Heart left ventricle (tissue), 16 donors: ENCODE measurements around the gene ZNF423. TPM values are rescaled to one million over a fixed set of nuclear protein-coding genes. Genes with fewer than 3 reads are reported as not detected.

Source experiments
- ATAC-seq, 4 donors: fragments of 200-7000 bp; cut with Tn5 transposase; one replicate each; pipeline ENCODE4 v1.9.1; 2020 to 2022; ENCODE audit warnings: moderate library complexity in 4 of 4, mild to moderate bottlenecking in 3 of 4, moderate number of reproducible peaks in 1 of 4
- DNase-seq, 5 donors: peaks; one replicate each; pipeline ENCODE4 v3.0.0-alpha.2; 2020
- H3K27ac ChIP-seq, 12 donors: fragments of 200-600 bp; sonication (generic) in 4 of 12; one replicate each; pipeline versions ENCODE4 v1.5.0 to v1.8.0; 2016 to 2022; ENCODE audit warnings: mild to moderate bottlenecking in 2 of 12
- H3K27me3 ChIP-seq, 9 donors: fragments of 200-600 bp; sonication (generic) in 2 of 9; one replicate each; pipeline versions ENCODE4 v1.5.1 to v1.8.0; 2016 to 2022; ENCODE audit warnings: mild to moderate bottlenecking in 3 of 9
- H3K36me3 ChIP-seq, 9 donors: fragments of 200-600 bp; sonication (generic) in 2 of 9; one replicate each; pipeline versions ENCODE4 v1.5.0 to v1.8.0; 2018 to 2022; ENCODE audit warnings: mild to moderate bottlenecking in 2 of 9
- H3K4me1 ChIP-seq, 12 donors: fragments of 200-600 bp; sonication (generic) in 4 of 12; one replicate each; pipeline versions ENCODE4 v1.5.0 to v1.8.0; 2016 to 2022; ENCODE audit warnings: mild to moderate bottlenecking in 3 of 12
- H3K4me3 ChIP-seq, 12 donors: fragments of 200-600 bp; sonication (generic) in 4 of 12; one replicate each; pipeline versions ENCODE4 v1.5.0 to v1.8.0; 2017 to 2022; ENCODE audit warnings: mild to moderate bottlenecking in 9 of 12, moderate library complexity in 4 of 12
- H3K9me3 ChIP-seq, 12 donors: fragments of 200-600 bp; sonication (generic) in 4 of 12; one replicate each; pipeline versions ENCODE4 v1.5.0 to v1.8.0; 2016 to 2022; ENCODE audit warnings: mild to moderate bottlenecking in 1 of 12
- CTCF ChIP-seq, 12 donors: fragments of 200-600 bp; sonication (generic) in 4 of 12; IDR thresholded peaks; one replicate each; pipeline versions ENCODE4 v1.5.0 to v1.8.0; 2018 to 2022; ENCODE audit warnings: antibody characterized with exemption in 12 of 12, mild to moderate bottlenecking in 5 of 12
- POLR2A ChIP-seq, 2 donors: fragments of 450-650 bp; IDR thresholded peaks; one replicate each; pipeline ENCODE4 v1.6.1; 2017; ENCODE audit warnings: antibody characterized with exemption in 2 of 2, mild to moderate bottlenecking in 2 of 2, moderate library complexity in 2 of 2
- WGBS, 4 donors: extraction: QIAGEN DNeasy Blood & Tissue Kit in 2 of 4; methylation state at CpG; one replicate each; pipeline versions ENCODE4 v1.1.5 to v1.1.7; 2013 to 2018; 5-methylcytosine and 5-hydroxymethylcytosine counted together
- intact Hi-C, 10 donors: fragments of 100-400 bp; cut with DNase I; formaldehyde crosslinking; loops; one replicate each; pipeline versions ENCODE4 v1.11.1 to v1.14.2; 2022
- polyA plus RNA-seq, 2 donors: library from polyadenylated mRNA; stranded (reverse); fragments of 200-250 nt; gene quantifications; one replicate each; pipeline ENCODE4 v1.2.3, GENCODE V29; 2013
- total RNA-seq, 9 donors: library from RNA; depleted of rRNA in 2 of 9; stranded (reverse); fragments of >200 nt in 2 of 9; fragmentation: NEBNext Ultra II Directional in 3 of 9; extraction: Animal tissue kit (Norgen Biotek cat#: 25700) in 3 of 9; gene quantifications; one replicate each; pipeline versions ENCODE4 v1.1.0 to v1.2.4, GENCODE V29; 2016 to 2023
- donor health status: ischemic (EF 13 %, LVEDD 7.1; RV severe dilation, severe dysfunction).
- donor health status: healthy with polysubstance abuse.
- donor health status: DM: no; HTN: yes; CAD: no.
- donor health status: DM: no; HTN: no; CAD: no.
- donor health status: ischemic (EF 25% LVEDD 6.9; RV normal size, moderate dysfunction).
- donor health status: ischemic (EF 25% LVEDD 5.7; RV mildly dilated, moderate dysfunction).
- donor health status: healthy.
- donor health status: DM: yes; HTN: yes; CAD: no.
- donor health status: ischemic (EF 35%, LVEDD 5.7; RV mildly dilated, moderate dysfunction).
- donor health status: nonischemic (EF 11% LVEDD 7.7; RV severe dilation, severe dysfunction).
- donor health status: DM: yes; HTN: yes; CAD: no.
- donor health status: PGD.
- donor health status: ischemic (EF 29% LVEDD 5.4; RV normal size, mild dysfunction).
- donor health status: nonischemic (EF 23%, LVEDD 6.1; RV moderate dilation, normal function).

ZNF423 gene
- total and polyA plus RNA-seq, 11 donors = 1.8 to 10.4 (median 5.7) TPM

DNA sequence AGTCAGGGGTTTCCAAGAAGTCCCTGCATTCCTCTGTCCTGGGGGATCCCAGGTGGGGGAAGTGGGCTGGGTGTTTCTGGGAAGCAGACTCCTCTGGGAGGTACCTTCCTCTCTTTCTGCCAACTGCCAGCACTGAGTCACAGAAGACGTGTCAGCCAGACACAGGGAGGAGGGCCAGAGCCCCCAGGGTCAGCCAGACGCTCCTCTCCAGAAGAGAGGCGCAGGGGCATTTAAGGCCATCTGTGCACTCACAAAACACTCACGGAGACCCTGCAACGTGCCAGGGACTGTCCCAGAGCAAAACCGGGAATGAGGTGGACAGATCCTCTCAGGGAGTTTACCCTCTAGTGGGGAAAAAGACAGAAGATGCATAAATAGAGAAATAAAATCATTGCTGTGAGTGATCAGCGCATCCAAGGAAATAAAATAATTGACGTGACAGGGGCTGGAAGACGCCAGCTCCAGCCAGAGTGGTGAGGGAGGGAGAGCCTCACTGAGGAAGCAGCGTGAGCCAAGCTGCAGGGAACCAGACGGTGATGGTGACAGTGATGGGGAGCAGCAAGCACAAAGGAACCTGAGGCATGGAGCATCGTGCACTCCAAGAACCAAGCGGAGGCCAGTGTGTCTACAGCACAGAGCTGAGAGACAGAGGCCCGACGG is 105.4 kb downstream of the ZNF423 start:
- H3K4me3 ChIP-seq = no peak overlapping the region
- intact Hi-C loops = loop anchor here in 6 of 10 donors (5.0 to 10.0 kb wide), 7 partner anchors 104 to 266 kb away; partner anchors contain the start of gene ZNF423 (in 3 of the 6)
- peaks cover 0 to 13% (median 0%) of the 10 kb centered on the region in 9 donors for H3K27me3 ChIP-seq
- 44 to 53% (median 49%) methylated on average over 15 of the region's 15 CpGs for WGBS, 4 donors
- TF ChIP-seq CTCF (IDR thresholded peaks at IDR 0.05) = no peak
- TF ChIP-seq POLR2A (IDR thresholded peaks at IDR 0.05) = no peak
- peaks cover 0 to 50% (median 20%) of the 10 kb centered on the region in 12 donors for H3K4me1 ChIP-seq
- ATAC-seq (peak in 1 of 4 donors; percentile 19), DNase-seq (peak in 1 of 5 donors; percentile 47)
- H3K27ac ChIP-seq = no peak overlapping the region
- H3K36me3 ChIP-seq = no peaks in the 10 kb centered on the region
- no peaks in the 10 kb centered on the region for H3K9me3 ChIP-seq

DNA sequence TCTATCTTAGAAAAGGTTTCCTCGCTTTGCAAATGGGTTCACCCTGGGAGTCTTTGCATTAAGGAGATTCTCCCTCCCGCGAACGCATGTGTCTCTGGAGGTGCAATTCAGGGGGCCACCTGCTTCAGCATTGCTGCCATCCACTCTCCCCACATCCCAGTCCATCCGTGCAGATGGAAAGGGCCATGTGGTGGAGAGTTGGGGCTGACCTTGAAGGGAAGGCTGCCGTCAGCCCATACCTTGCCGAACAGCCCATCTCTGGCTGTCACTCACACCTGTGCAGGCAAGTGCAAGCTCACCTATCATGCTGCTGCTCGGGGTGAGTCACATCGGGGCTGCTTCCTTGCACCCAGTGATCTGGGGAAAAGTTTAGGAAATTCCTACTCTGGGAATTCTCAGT is 106.1 kb downstream of the ZNF423 start:
- Histone ChIP-seq H3K4me1 (peaks cover 0 to 44% (median 16%) of the 10 kb centered on the region in 12 donors), H3K4me3 (no peak overlapping the region), H3K27me3 (peaks cover 0 to 13% (median 0%) of the 10 kb centered on the region in 9 donors), H3K36me3 (no peaks in the 10 kb centered on the region), H3K27ac (no peak overlapping the region), H3K9me3 (no peaks in the 10 kb centered on the region)
- ATAC-seq (no peak), DNase-seq (peak in 1 of 5 donors; percentile 17)
- WGBS, 4 donors = 69 to 74% (median 72%) methylated on average over 9 of the region's 9 CpGs
- intact Hi-C loops = loop anchor here in 7 of 10 donors (5.0 to 10.0 kb wide), 9 partner anchors 105 to 345 kb away; partner anchors contain the start of gene ZNF423 (in 3 of the 7)
- no peak for TF ChIP-seq POLR2A (IDR thresholded peaks at IDR 0.05)

DNA sequence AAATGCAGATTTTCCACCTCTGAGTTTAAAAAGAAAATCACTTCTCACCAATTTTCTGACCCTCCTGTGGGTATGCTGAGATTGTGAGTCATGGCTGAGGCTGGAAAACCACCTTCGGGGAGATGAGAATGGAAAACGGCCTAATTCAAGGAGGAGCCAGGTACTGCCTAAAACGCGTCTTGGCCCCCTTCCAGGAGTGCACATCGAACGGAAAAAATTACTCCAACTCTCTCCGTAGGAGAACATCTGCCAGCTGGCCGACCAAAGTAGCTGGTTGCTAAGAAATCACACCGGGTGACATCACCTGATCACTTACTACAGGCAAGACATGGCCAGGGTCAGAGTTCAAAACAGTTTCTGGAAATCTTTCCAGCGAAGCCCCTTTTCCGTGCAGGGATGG is 107.6 kb downstream of the ZNF423 start:
- no peak overlapping the region for H3K27ac ChIP-seq
- no peaks in the 10 kb centered on the region for H3K9me3 ChIP-seq
- intact Hi-C loops = loop anchor here in 2 of 10 donors (10.0 kb wide), 2 partner anchors 134 to 344 kb away; no protein-coding TSS in a partner anchor
- ATAC-seq = no peak
- no peaks in the 10 kb centered on the region for H3K36me3 ChIP-seq
- H3K4me3 ChIP-seq = no peak overlapping the region
- peak in 3 of 5 donors; percentile 25 to 39 (median 36) for DNase-seq
- H3K27me3 ChIP-seq = peaks cover 0 to 13% (median 0%) of the 10 kb centered on the region in 9 donors
- peaks cover 0 to 29% (median 10%) of the 10 kb centered on the region in 12 donors for H3K4me1 ChIP-seq
- TF ChIP-seq CTCF (IDR thresholded peaks at IDR 0.05) (no peak), POLR2A (IDR thresholded peaks at IDR 0.05) (no peak)
- 33 to 48% (median 43%) methylated on average over 8 to 11 of the region's 11 CpGs for WGBS, 4 donors

DNA sequence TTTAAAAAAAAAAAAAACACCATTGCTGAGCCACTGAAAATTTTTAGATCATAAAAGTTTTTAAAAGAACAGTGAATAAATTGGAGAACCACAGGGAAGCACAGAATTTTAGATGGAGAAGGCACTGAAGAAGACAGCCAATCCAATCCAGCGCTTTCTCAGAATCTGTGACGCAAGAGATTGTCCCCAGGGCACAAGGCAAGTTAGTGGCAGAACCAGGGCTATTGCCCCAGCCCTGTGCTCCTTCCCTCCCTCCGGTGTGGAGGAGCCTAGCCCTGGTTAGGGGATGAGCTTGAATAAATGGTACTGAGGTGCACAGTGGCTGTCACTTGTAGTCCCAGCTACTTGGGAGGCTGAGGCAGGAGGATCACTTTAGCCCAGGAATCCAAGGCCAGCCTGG is 108.3 kb downstream of the ZNF423 start:
- peaks cover 0 to 13% (median 0%) of the 10 kb centered on the region in 9 donors for H3K27me3 ChIP-seq
- H3K36me3 ChIP-seq = no peaks in the 10 kb centered on the region
- no peak for TF ChIP-seq CTCF (IDR thresholded peaks at IDR 0.05)
- no peak for TF ChIP-seq POLR2A (IDR thresholded peaks at IDR 0.05)
- no peaks in the 10 kb centered on the region for H3K9me3 ChIP-seq
- DNase-seq (no peak), ATAC-seq (no peak)
- no peak overlapping the region for H3K4me3 ChIP-seq
- 92 to 99% (median 95%) methylated on average over 3 of the region's 3 CpGs for WGBS, 4 donors
- intact Hi-C loops = loop anchor here in 2 of 10 donors (10.0 kb wide), 2 partner anchors 133 to 343 kb away; no protein-coding TSS in a partner anchor
- no peak overlapping the region for H3K27ac ChIP-seq
- H3K4me1 ChIP-seq = peaks cover 0 to 27% (median 10%) of the 10 kb centered on the region in 12 donors
